Thyroid gland (tissue), 4 donors: Measurements from ENCODE around the gene ZFAND2B.

Experiments
- CTCF ChIP-seq, 6 experiments: fragments of 200-600 bp in 3 of 6; fragments of 450-650 bp in 3 of 6; sonication (generic) in 3 of 6; IDR thresholded peaks; one replicate each; pipeline ENCODE4 v1.5.1; 2016 to 2019; ENCODE audit warnings: antibody characterized with exemption in 6 of 6, mild to moderate bottlenecking in 2 of 6, inconsistent platforms in 1 of 6, moderate library complexity in 1 of 6
- POLR2A ChIP-seq, 2 donors: fragments of 450-650 bp; IDR thresholded peaks; one replicate each; pipeline ENCODE4 v1.6.1; 2017; ENCODE audit warnings: antibody characterized with exemption in 2 of 2, mild to moderate bottlenecking in 2 of 2, moderate library complexity in 1 of 2

GRCh38 chr2:219251656-219252055 is 45.1 kb downstream of the ZFAND2B start:
- TF ChIP-seq CTCF (IDR thresholded peaks at IDR 0.05) = no peak
- no peak for TF ChIP-seq POLR2A (IDR thresholded peaks at IDR 0.05)
